Spleen (tissue), 7 donors: ENCODE results near the gene SFRP2.

Source experiments
- CTCF ChIP-seq, 11 experiments: fragments of 200-600 bp in 7 of 11; fragments of 450-650 bp in 4 of 11; sonication (generic) in 4 of 11; IDR thresholded peaks in 8 of 11; conservative IDR thresholded peaks in 3 of 11; 1 replicate in 7 of 11; 2 replicates in 4 of 11; pipeline versions ENCODE4 v1.4.0 to v1.8.0; 2016 to 2021; ENCODE audit warnings: antibody characterized with exemption in 11 of 11, inconsistent platforms in 4 of 11, mild to moderate bottlenecking in 1 of 11
- POLR2A ChIP-seq, 3 donors: fragments of 450-650 bp; IDR thresholded peaks; one replicate each; pipeline ENCODE4 v1.5.1; 2017; ENCODE audit warnings: antibody characterized with exemption in 3 of 3, mild to moderate bottlenecking in 1 of 3
- POLR2AphosphoS5 ChIP-seq, 3 donors: sonication (generic); formaldehyde crosslinking; IDR thresholded peaks; one replicate each; pipeline ENCODE4 v1.5.1; 2017; ENCODE audit warnings: antibody characterized with exemption in 3 of 3
- donor health status: DM: no; HTN: no; CAD: no; lungs with moderate emphysema.
- donor health status: DM: no; HTN: no; CAD: no.
- donor health status: DM: no; HTN: no; CAD: no.

- TF ChIP-seq CTCF (IDR thresholded peaks at IDR 0.05 in 8 of 11, conservative IDR thresholded peaks at IDR 0.05 in 3 of 11) (no peak), POLR2A (IDR thresholded peaks at IDR 0.05) (no peak), POLR2AphosphoS5 (IDR thresholded peaks at IDR 0.05) (no peak)
These were observed 8.0 kb downstream of the SFRP2 start for GRCh38 chr4:153780876-153781275.
